ENCODE data around the gene SP140L.
"Not testable (repeated sequence)": the region's sequence is repeated elsewhere in the genome, so short reads cannot be mapped to it uniquely, and the experiment has no call there.

Gene SP140L

DNA sequence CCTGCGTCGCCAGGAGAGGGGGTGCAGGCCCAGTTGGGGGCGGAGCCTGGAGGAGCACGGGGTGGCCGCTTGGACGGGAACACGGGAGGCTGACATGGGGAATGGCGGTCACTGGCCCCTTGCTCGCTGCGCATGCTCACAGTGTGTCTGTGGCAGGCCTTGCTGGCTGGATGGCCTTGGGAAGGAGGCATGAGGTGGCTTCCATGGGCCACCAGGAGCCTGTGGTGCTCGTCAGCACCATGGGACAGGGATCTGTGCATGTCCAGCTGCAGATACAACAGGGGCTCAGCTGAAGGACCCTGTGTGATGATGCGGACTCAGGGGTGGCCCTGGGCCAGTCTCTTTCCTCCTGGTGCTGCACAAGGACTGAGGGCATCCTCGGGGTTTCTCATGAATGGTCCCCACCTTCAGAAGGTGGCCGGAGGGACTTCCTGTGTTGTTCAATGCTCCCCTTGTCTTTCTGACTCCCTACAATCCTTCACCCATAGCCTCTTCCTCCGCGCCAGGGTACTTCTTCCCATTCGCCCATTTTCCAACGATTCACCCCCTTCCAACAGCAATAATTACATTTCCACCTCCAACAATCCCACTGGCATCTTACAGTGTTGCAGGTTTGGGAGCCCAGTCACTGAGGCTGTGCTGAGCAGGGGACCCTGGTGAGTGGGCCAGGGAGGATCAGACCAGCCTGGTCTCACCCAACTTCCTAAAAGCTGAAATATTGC is 3.4 kb upstream of the SP140L start:
- no peak for DNase-seq (ENCODE audit: low read depth)

DNA sequence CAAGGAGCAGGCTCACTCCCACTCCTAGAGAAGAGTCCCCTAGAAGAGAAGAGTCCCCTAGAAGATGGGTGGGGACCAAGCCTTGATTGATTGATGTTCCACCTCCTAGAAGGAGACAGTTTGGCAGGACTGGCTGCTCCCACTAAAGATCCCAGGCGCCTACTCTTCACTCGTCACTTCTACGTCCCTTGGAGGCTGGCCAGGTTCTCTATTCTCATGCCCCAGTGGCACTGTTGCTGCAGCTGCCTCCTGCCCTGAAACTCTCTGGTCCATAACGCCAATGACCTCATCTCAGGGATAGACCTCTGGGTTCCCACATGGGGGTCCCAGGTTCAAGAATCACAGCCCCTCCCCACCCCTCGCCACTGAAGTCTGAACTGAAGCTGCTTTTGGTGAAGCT is 2.5 kb upstream of the SP140L start:
- no peak for DNase-seq (ENCODE audit: low read depth)

DNA sequence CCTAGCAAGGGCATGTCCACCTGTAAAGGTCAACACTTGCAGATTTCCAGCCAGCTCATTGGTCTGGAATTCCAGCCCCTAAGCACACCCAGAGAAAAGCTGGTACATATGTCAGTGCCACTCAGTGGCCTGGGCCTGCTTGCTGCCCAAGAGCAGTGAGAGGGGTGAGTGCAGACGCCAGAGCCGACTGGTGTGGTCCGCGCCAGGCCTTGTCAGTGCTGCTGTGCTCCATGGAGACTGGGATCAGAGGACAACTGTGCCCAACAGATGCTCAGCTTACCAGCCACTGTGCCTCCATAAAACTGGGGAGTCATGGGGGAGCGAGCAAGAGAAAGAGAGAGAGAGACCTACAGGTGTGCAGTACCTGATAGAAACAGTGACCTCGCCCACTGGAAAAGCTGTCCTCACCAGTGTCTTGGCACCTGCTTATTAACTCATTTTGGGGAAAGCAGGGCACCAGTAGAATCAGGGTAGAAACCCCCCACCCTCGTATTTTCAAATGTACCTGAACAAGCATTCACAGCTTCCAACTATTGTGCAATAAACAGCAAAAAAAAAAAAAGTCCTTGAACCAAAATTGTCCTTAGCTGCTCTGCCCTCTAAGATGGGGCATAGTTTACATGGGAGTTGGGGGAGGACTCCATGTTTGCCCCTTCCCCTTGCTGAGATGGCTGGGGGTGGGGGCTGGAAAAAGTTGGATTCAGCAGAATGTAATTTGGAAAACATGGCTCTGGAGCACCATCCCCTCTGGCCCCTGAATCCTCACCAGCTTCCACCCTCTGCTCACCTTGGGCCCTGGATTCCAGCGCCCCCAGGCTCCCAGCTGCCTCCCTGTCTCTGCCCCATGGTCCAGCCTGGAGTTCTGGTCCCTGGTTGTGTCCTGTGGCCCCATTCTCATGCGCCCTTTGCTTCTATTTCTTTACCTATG is 1.4 kb upstream of the SP140L start:
- no peak for DNase-seq (ENCODE audit: low read depth)

DNA sequence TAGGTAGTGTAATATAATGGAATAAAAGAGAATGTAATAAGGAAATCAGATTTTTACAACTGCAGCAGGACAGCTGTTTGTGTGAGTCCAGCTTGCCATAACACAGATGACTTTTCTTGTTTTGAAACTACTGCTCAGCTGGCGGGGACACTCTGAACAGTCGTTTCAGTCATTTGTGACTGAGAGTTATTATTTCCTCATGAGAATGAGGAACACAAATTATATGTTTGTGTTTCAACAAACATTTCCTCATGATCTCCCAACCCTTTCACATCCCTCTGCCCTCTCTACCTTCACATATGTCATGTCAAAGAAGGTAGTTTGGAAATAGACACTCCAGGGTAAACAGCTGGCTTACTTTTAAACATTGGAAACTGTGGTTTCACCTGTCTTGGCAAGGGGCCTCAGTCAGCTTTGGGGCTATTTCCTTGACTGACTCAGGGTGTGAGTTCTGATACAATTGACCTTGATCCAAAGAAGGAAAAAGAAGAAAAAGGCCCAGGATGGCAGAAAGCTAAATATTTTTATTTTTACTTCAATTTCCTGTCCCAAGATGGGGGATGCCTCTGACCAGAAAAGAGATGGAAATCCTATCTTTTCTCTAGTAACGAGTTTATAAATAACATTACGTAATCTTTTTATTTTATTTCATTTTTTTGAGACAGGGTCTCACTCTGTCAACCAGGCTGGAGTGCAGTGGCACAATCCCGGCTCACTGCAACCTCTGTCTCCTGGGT is 593 bp downstream of the SP140L start:
- no peak for DNase-seq (ENCODE audit: low read depth)

DNA sequence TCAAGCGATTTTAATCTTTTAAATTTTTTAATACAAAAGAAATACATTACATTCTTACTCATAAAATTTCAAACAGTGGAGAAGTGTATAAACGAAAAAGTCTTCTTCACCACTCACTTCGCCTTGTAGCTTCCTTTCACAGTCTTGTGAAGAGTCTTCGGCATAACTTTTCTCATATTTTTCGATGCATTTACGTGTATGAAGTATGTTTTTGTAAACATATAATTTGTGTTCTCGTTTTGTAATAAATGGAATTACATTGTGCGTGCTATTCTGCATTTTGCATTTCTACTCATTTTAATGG is 1.1 kb downstream of the SP140L start:
- no peak for DNase-seq (ENCODE audit: low read depth)

DNA sequence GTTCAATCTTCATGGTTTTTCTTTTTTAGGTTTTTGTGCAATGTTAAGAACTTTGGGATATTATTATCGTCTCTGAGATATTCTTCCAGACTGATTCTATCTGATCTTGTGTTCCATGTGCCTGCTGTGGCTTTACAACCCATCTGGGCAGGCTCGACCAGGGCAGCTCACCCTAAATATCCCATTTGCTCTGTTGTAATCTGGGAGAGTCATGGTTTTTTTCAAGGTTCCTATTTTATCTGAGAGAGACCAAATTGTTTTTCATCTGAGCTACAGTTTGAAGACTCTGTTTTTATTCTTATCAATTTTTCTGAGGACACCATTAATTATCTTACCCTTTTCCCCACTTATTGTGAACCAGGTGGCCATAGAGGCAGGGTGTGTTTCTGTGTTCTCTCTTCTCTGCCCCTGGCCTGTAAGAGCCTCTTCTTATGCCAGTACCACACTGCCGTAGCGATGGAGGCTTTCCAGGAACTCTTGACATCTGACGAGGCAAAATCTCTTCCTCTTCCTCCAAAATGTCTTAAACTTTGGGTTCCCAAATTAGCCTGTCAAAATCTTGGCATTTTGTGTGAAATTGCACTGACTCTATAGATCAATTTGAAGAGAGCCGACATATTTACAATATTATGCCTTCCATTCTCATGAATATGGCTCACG is 3.1 kb downstream of the SP140L start:
- DNase-seq (ENCODE audit: low read depth), result no peak

DNA sequence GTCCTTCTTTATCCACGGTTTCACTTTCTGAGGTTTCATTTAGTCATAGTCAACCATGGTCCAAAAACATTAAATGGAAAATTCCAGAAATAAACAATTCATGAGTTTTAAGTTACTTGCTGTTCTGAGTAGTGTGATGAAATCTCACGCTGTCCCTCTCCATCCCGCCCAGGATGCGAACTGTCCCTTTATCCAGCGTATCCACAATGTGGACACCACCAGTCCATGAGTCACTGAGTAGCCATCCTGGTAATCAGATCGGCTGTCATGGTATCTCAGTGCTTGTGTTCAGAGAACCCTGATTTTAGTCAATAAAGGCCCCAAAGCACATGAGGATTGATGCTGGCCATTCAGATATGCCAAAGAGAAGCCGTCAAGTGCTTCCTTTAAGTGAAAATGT is 3.7 kb downstream of the SP140L start:
- DNase-seq (ENCODE audit: low read depth), result no peak

DNA sequence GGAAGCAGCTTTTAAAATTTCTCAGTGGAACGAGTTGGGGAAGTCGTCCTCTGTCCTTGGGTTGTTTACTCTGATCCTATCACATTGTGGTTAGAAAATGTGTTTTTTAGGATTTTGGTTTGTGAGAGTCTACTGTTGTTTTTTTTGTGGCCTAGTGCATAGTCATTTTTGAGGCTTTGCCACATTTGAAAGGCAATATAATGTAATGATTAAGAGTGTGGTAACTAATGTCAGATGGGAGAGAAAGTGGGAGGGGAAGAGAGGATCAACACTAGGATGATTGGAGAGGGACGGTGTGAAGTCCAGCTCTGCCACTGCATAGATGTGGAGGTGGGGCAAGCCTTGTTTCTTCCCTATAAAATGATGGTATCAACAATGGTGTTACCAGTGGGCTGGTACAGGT is 8.5 kb downstream of the SP140L start:
- no peak for DNase-seq (ENCODE audit: low read depth)

DNA sequence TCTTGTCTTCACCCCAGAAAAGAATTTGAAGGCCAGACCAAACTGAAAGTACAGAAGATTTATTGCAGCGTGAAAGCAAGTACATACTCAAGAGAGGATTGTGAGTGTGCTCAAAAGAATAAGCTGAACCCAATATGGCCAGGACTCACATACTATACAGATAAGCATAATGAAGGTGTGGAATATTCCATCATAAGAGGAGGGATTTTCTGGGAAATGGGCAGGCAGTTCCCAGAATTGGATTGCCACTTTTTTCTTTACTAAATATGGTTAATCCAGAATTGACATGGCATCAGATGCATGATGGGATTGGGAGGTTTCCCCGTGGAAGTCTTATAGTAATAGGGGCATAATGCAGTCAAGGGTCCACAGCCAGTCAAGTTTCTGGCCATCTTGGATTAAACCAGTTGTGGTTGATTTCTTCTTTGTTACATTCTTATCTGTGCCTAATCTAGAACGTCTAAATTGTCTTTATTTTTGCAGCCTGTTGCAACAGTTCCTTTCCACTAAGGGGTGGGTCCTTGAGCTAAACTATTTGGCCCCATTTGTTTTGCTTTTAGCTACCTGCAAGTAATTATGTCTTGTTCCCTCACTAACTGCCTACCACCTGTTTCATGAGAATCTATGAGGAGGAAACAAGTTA is 9.0 kb downstream of the SP140L start:
- DNase-seq (ENCODE audit: low read depth), result no peak

DNA sequence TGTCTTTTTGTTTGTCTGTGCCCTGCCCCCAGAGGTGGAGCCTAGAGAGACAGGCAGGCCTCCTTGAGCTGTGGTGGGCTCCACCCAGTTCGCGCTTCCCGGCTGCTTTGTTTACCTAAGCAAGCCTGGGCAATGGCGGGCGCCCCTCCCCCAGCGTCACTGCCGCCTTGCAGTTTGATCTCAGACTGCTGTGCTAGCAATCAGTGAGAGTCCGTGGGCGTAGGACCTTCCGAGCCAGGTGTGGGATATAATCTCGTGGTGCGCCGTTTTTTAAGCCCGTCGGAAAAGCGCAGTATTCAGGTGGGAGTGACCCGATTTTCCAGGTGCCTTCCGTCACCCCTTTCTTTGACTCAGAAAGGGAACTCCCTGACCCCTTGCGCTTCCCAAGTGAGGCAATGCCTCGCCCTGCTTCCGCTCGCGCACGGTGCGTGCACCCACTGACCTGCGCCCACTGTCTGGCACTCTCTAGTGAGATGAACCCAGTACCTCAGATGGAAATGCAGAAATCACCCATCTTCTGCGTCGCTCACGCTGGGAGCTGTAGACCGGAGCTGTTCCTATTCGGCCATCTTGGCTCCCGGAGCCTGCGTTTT is 15.0 kb downstream of the SP140L start:
- not testable (repeated sequence) for DNase-seq (ENCODE audit: low read depth)

DNA sequence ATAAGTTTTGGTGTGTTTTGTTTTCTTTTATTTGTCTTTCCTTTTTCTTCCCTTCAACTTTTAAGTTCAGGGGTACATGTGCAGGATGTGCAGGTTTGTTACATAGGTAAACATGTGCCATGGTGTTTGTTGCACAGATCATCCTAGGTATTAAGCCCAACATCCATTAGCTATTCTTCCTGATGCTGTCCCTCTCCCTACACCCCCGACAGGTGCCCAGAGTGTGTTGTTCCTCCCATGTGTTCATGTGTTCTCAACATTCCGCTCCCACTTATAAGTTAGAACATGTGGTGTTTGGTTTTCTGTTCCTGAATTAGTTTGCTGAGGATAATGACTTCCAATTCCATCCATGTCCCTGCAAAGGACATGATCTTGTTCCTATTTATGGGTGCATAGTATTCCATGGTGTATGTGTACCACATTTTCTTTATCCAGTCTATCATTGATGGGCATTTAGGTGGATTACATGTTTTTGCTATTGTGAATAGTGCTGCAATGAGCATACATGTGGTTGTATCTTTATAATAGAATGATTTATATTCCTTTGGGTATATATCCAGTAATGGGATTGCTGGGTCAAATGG is 16.1 kb downstream of the SP140L start:
- not testable (repeated sequence) for DNase-seq (ENCODE audit: low read depth)

DNA sequence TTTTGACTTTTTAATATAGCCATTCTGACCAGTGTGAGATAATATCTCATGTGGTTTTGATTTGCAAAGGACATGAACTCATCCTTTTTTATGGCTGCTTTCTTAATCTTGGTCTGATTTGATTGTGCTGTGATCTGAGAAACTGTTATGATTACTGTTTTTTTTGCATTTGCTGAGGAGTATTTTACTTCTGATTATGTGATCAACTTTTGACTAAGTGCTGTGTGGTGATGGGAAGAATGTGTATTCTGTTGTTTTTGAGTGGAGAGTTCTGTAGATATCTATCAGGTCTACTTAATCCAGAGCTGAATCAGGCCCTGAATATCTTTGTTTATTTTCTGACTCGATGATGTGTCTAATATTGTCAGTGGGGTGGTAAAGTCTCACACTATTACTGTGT is 16.8 kb downstream of the SP140L start:
- DNase-seq (ENCODE audit: low read depth), result no peak

DNA sequence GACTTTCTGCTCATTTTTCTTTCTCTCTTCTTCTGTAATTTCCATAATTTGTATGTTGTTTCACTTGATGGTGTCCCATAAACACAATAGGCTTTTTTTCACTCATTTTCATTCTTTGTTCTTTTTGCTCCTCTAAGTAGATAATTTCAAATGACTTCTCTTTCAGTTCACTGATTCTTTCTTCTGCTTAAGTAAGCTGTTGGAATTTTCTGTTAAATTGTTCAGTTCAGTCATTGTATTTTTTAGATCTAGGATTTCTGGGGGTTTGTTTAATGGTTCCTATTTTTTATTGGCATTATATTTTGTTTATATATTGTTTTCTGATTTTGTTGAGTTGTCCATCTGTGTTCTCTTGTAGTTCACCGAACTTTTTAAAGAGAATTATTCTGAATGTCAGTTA is 19.5 kb downstream of the SP140L start:
- no peak for DNase-seq (ENCODE audit: low read depth)

DNA sequence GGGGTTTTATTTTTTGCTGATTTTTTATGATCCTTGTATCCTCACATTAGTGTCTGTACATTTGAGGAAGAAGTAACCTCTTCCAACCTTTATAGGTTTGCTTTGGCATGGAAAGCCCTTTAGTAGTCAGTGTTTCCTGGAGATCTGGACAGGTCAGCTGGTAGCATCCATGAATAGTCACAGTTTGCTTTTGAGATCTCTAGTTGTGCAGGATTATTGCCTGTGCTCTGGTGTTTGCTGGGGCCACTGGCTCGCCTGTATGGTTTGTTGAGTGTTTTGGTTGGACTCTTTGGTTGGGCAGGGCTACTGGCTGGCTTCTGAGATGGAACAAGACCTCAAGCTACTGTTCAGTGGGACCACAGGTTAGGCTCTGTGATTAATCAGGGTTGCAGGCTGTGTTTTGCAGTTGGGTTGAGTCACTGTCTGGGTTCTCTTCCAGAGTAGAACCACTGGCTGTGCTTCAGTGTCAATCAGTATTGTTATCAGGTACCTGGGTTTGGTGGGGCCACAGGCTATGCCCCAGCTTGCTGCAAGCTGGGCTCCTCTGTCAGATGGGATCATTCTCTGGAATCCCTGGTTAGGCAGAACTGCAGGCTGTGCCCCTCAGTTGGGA is 20.0 kb downstream of the SP140L start:
- DNase-seq (ENCODE audit: low read depth), result no peak

DNA sequence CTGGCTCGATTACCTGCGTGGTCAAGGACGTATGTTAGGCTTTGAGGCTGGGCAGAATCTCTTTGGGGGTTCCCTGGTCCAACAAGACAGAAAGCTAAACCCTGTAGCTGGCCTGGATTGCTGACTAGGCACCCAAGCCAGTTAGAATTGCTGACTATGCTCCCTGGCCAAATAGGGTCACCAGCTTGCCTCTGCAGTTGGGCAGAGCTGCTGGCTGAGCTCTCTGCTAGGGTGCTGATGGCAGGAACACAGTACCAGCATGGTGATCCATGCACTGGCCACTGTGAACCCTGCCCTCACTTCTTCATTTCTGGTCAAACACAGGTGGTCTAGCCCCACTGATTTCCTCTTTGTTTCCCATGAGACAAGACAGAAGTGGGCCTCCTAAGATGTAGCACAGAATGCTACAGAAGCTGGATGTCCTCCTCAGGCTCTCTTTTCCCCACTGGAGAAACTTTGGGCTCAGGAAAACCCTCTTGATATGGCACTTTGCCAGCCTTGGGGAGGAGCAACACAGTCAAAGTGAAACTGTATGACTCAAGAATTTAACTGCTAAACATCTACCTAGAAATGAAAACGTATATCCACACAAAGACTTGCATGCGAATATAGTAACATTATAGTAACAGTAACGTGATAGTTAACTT is 20.8 kb downstream of the SP140L start:
- DNase-seq (ENCODE audit: low read depth), result no peak

DNA sequence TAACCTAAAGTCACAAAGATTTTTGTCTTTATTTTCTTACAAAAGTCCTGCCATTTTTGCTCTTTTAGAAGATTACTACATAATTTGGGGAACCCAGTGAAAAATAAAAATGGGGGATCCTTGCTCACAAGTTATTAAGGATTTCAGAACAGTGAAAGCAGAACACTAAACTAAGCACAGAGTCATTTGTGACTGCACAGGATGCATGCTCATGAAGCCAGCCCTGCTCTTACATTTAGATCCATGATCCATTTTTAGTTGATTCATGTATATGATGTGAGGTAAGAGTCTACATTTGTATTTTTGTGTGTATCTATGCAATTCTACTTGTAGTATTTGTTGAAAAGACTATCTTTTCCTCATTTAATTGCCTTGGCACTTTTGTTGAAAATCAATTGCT is 21.8 kb downstream of the SP140L start:
- no peak for DNase-seq (ENCODE audit: low read depth)

DNA sequence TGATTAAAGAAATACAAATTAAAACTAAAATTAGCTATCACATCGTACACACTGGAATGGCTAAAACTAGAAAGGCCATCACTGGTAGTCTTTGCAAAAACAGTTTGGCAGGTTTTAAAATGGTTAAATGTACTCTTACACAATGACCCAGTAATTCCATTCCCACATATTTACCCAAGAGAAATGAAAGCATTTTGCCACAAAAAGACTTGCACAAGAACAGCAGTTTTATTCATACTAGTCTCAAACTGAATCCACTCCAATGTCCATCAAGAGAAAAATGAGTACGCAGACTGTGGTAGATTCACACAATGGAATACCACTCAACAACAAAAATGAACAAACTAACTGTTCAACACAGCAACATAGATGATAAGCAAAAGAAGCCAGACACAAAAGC is 29.1 kb downstream of the SP140L start:
- no peak for DNase-seq (ENCODE audit: low read depth)

DNA sequence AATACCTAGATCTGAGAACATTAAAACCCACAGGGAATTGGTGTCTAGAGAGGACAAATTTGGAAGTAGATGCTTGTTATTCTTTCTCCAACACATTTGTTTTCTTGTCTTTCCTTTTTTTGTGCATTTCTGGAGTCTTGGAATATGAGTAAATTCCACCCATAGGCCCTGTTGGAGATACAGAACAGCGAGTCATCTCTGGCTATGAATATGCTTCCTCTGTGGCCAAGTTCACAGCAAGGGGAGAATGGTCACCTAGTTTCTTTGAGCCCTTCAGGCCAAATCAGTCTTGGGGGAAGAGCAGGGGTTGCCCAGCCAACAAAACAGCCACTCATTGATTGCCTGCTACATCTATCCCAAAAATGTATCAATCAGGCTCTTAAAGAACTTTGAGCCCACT is 31.3 kb downstream of the SP140L start:
- no peak for DNase-seq (ENCODE audit: low read depth)

DNA sequence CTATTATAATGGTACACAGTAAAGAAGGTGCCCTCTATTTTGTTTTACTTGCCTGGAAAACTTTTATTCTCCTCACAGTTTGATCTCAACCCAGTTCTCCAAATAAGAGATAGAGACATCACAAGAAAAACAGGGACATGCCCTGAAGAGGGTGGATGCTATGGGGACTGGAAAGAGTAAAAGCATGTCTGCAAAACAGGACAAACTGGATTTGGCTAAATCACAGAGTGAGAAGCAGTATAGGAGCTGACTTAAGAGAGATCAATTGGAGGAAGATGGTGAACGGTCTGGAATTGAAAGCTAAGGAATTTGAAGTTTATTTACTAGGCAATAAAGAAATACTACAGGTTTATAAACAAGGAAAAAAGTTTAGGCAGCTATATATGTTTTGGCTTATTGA is 33.0 kb downstream of the SP140L start:
- no peak for DNase-seq (ENCODE audit: low read depth)

DNA sequence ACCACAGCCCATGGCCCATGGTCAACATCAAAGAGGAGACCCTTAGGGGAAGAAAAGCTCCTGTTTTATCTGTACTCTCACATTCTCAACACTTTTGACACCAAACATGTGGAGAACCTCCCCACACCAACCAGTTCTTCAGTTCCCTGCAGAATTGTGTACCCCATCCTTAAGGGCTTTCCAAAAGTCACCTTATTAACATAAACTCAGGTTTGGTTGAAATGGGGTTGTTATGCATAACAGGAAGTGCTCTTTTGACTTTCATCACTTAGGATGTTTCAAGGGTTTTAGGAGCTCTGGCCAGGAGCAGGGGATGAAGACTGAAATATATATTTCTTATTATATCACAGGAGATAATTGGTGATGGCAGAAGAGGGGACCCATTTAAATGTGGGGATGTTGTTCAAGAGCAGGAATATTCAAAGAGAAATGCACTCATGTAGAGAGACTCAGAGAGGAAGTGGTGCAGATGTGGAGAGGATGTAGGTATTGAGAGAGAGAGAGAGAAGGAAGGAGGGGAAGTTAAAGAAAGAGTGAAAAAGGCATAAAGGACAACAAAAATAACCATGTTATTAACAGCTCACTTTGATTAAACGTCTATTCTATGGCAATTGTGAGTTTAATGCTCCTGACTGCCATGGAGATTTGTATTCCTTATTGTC is 35.2 kb downstream of the SP140L start:
- DNase-seq (ENCODE audit: low read depth), result no peak

All from T-helper 22 cell (primary cell).